ACHN (cell line): ENCODE results near the gene TLNRD1.
A peak's percentile ranks its signal among the peaks of the same experiment; 100 is the strongest.

Experiments
- DNase-seq: peaks from one replicate; pipeline ENCODE4 v3.0.0-alpha.2; 2015
- in situ Hi-C: cut with HindIII; loops from 2 replicates; pipeline ENCODE4 v1.10.0; 2017; ENCODE audit warnings: low sequenced_read_pairs, low pct_ligation_motif_present, low pct_unique_long_range_greater_than_20kb

The TLNRD1 gene

DNA sequence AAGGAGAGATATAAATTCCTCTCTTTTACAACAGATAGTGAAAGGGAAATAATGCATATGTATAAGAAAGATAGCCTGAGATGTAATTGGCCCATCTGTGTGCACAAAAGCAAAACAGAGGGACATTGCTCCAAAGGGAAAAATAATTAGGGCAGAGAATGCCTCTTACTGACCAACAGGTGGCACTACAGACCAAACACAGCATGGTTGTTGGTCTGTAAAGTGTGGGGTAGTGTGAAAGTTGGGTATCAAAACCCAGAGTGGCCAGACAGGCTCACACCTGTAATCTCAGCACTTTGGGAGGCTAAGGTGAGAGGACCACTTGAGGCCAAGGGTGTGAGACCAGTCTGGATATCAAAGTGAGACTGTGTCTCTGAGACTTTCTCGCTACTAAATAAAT, 4.5 kb upstream of the TLNRD1 start:
- in situ Hi-C loops = no loop called here
- no peak for DNase-seq

DNA sequence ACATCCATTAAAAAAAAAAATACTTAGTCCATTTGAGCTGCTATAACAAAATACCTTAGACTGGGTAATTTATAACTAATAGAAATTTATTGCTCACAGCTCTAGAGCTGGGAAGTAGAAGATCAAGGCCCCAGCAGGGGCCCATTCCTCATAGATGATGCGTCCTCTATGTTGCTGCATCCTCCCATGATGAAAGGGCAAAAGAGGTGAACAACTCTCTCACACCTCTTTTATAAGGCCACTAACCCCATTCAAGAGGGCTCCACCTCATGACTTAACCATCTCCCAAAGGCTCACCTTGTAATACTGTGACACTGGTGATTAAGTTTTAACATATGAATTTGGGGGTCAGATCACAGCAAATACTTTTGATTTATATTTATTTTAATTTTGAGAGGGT, 3.0 kb upstream of the TLNRD1 start:
- DNase-seq = no peak
- in situ Hi-C loops = no loop called here

DNA sequence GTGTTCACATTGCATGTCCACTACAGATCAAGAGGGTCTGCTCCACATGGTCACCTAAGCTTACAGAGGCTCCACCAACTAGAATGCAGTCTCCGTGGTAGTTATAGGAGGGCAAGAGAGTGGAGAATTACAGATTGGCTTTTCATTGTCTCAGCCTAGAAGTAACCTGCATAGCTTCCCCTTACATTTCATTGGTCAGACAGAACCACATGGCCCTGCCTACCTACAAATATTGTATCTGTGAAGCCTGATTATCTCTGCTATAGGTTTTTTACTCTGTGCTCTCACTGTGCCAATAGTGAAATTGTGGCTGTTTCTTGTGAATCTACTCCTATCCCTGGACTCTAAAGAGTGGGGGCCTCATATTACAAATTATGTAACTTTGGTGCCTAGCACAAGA, 2.5 kb upstream of the TLNRD1 start:
- DNase-seq = no peak
- in situ Hi-C loops = no loop called here

DNA sequence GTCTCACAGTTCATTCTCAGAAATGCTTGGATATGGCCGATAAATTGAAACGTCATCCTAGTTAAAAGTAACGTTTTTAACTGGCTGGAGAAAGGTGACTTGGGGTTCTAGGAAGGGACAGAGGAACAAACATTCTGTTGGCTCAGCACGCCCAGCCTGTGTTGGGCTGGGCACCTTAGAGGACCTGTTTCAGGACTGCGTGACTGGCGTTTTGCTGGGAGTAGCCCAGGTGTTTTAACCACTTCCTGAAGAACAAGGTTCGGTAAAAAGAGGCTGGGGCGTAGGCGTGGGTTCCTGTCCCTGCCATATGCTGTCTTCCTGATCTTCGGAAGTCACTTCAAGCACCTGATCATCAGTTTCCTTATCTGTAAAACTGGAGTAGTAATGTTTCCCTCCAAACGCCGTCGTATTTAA, 1.1 kb upstream of the TLNRD1 start:
- in situ Hi-C loops = no loop called here
- no peak for DNase-seq

DNA sequence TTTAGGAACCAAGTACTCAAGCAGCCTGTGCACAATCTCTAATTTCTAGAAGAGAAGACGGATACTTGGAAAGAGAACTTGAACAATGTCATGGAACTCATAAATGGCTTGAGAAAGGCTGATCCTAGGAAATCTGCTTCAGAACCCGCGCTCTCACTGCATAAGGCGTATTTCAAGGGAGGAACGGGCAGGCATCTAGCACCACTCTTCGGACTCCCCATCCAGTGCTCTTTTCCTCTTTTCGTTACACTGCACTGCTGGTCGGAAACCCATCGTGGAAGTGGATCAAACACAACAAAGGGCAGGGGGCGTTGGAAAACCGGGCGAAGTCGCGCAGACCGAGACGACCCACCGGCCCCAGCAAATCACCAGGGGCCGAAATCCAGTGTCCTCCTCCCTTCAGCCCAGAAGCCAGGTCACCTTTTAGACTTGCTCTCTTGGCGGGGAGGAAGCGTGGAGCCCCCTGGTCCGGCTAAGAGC, 539 bp upstream of the TLNRD1 start:
- in situ Hi-C loops = no loop called here
- DNase-seq = no peak

DNA sequence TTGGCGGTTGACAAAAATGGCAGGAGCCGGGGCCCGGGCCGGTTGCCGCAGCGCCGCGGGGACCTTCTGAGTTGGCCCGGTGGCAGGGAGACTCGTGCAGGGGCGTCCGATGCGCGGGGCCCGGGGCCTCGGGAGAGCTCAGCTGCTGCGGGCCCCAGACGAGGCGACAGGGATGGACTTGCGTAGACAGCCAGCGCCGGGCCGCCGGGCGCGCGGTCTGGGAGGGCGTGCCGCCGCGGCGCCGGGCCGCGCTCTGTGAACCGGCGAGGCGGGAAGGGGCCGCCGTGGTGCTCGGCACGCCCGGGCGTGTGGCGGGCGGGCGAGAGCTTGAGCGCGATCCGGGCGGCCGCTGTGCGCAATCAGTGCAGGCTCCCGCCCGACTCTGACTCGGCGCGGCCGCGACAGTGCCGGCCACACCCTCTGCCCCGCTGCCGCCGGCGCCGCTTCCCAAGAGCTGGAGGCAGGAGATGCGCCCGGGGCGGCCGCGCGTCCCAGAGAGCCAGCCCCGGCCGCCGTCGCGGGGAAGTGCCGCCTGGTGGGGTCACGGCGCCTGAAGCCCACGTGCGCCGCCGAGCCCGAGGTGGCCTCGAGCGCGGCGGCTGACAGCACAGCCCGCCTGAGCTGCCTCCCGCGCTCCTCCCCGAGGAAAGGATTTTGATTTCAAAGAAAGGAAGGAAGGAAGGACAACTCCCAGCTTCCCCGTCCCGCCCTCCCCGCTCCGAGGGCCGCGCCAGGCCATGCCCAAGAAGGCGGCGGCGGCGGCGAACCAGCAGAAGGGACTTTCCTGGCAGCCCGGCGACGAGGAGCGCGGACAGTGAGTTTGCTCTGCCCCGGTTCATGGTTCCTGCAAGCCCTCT, 657 bp downstream of the TLNRD1 start:
- peak; percentile 39 for DNase-seq
- in situ Hi-C loops = no loop called here

DNA sequence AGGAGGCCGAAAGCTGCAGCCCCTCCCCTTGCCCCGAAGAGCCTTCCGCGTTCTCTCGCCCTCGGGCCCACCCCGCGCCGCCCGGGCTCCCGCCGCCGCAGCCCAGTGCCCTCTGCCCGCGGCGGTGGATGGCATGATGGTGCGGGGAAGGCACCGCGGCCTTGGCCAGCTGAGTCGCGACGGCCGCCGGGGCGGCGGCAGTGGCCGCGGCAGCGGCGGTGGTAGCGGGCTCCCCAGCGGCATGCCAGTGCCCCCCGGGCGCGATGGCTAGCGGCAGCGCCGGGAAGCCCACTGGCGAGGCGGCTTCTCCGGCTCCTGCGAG, 1.2 kb downstream of the TLNRD1 start:
- in situ Hi-C loops = no loop called here

DNA sequence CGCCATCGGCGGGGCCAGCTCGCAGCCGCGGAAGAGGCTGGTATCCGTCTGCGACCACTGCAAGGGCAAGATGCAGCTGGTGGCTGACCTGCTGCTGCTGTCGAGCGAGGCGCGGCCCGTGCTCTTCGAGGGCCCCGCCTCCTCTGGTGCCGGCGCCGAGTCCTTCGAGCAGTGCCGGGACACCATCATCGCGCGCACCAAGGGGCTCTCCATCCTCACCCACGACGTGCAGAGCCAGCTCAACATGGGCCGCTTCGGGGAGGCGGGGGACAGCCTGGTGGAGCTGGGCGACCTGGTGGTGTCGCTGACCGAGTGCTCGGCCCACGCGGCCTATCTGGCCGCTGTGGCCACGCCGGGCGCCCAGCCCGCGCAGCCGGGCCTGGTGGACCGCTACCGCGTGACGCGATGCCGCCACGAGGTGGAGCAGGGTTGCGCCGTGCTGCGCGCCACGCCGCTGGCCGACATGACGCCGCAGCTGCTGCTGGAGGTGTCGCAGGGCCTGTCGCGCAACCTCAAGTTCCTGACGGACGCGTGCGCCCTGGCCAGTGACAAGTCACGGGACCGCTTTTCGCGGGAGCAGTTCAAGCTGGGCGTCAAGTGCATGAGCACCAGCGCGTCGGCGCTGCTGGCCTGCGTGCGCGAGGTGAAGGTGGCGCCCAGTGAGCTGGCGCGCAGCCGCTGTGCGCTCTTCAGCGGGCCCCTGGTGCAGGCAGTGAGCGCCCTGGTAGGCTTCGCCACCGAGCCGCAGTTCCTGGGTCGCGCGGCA, 1.8 kb downstream of the TLNRD1 start:
- in situ Hi-C loops = no loop called here
- DNase-seq = no peak

More for the DNA sequence above, 1.2 kb downstream of the TLNRD1 start:
- DNase-seq = no peak

DNA sequence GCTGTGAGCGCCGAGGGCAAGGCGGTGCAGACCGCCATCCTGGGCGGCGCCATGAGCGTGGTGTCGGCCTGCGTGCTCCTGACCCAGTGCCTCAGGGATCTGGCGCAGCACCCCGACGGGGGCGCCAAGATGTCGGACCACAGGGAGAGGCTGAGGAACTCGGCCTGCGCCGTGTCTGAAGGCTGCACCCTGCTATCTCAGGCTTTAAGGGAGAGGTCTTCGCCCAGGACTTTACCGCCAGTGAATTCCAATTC, 2.3 kb downstream of the TLNRD1 start:
- DNase-seq = no peak
- in situ Hi-C loops = no loop called here

DNA sequence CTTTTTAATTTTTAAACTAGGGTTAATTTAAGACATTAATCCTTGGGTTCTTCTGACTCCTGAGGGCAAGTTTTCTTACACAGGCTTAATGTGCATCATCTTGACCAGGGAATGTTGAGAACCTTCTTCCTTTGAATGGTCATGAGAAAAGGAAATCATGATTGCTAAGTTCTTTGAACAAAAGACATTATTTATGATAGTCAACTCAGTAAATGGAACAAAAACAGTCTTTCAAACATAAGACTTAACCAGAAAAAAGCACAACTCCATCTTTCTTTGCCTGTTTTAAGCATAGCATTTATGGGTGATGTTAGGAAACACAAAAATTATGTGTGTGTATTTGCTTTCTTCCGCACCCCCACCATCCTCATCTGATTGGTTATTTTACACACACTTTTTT, 5.4 kb downstream of the TLNRD1 start:
- in situ Hi-C loops = no loop called here
- DNase-seq = no peak

DNA sequence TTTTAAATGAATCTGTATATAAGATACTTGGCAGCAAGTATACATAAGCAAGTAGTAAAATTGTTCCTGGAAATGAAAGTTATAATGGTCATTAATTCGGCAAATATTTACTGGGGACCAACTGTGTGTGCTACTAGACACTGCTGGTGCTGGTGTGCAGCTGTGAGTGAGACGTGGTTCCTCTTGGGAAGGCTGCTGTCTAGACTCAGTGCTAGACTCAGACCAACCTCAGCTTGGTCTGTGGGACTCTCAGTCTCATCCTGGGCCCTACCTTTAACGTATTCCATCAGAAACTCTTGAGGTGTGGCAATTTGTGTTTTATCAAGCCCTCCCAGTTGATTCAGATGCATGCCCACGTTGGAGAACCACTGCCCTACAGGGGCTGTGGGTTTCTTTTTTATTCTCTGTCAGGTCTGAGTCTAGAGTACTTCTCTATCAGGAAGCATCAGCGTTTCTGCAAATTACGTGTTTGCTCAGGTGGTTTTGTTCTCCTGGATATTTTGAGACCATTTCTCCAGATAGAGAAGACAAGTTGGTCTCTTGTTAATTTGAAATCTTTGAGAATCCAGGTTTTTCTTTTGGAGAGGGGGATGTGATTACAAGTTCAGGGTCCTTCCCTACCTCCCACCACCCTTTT, 6.8 kb downstream of the TLNRD1 start:
- in situ Hi-C loops = no loop called here
- no peak for DNase-seq

DNA sequence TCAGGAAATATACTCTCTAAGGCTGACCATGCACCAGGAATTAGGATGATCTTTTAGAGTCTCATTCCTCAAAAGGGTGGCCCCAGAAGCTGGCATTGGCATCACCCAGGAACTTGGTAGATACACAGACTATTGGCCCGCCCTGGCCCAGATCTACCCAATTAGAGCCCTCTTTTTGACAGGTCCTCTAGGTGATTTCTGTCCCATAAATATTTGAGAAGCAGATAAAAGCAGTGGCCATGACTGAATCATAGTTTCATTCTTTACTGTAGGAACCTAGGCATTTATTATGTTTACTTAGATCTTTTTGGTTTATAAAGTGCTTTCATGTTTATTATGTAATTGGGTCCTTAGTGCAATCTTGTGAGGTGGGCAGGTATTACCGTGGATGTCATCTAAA, 7.6 kb downstream of the TLNRD1 start:
- in situ Hi-C loops = no loop called here
- no peak for DNase-seq

DNA sequence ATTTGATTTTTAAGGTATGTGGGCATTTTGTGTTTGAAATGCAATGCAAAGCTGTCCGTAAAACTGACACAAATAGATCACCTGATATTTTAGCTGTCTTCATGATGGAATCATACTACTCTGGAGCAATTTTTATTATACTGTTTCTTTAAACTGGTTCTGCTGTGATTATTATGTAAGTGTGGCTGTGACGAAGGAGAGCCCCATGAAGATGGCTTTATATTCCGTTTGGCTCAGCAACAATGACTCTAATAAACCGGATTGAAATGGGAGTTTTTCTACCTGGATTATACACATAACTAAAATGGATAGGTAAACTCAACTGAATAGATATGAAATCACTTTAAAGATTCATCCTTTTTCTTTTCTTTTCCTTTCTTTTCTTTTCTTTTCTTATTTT, 9.4 kb downstream of the TLNRD1 start:
- no peak for DNase-seq

DNA sequence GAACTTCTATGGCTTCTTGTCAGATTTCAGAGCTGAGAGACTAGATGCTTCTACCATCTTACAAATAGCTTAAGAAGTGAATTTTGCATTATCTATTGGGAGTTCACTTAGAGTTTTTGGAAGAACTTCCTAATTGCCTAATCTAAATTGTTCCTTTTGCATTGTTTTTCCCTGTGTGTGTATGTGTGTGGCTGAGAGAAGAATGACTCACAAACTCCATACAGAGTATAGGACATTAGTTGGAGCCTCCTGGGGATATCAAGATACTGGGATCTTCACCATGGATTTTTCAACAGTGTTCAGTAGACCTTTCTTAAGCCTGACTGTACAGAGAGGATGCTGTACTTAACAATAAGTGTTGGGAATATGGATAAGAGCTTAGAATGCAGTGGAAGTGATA, 10.9 kb downstream of the TLNRD1 start:
- no peak for DNase-seq
- in situ Hi-C loops = no loop called here

More for the DNA sequence above, 9.4 kb downstream of the TLNRD1 start:
- in situ Hi-C loops = no loop called here

DNA sequence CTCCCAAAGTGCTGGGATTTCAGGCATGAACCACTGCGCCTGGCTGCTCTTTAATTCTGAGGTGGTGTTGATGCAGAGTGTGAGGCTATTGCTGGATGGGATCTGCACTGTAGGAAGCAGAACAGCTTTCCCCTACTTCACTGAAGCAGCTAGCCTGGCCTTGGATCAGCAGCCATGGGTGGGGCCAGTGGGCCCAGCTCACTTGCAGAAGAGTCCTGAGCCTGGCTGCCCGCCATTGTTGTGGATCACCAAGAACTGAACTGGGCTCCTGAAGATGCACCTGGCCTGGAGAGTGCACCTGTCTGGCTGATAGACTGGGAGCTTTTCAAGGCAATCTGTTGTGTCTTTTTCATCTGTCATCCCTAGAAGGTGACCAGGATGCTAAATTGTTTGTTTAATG, 11.9 kb downstream of the TLNRD1 start:
- in situ Hi-C loops = no loop called here
- DNase-seq = no peak

DNA sequence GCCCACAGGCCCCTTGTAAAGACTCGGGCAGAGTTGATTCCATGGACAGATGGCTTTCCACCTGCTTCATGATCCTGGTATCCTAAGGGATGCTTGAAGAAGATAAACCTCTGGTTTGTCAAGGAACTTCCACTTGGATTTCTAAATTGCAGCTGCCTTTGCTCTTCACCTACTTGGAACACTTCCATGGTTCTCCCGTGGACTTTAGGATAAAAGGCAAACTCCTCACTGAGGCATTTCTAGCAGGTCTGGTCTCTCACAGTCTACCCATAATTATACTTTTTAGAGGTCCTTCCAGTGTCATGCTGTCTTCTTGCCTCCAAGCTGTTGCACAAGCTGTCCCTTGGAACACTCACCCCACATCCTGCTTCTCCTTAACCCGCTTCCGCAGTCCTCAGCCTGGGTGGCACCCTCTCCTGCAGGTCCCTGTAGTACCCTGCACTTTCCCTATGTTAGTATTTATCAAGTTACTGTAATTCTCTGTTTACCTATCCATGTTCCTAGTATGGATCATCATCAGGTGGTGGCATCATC, 12.7 kb downstream of the TLNRD1 start:
- no peak for DNase-seq
- in situ Hi-C loops = no loop called here

DNA sequence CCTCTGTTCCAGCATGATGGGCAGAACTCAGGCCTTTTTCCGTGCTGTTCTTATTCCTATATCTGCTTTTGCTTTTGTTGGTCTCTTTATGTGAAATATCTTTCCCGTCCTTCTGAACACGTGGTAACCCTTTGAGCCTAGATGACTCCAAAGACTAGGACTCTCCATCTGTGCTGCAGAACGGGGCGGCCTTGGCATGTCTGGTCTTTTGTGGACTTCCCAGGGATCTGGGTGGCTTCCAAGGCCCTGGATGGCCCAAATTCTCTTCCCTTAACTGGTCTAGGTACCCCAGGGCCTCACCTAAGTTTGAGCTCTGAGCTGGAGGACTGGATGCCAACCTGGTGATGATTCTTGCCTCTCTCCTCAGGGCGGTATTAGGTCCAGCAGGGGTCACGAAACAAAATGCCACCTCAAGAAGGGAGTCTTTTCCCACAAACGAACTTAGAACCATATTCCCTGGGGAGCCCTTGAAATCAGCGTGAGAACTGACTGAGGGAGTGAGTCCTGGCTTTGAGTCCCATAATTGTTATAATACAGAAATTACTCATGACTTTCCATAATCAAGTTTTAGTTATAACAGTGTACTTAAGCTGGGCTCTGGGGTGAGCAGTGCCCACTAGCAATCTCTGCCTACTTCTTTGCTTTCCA, 13.8 kb downstream of the TLNRD1 start:
- no peak for DNase-seq
- in situ Hi-C loops = no loop called here

DNA sequence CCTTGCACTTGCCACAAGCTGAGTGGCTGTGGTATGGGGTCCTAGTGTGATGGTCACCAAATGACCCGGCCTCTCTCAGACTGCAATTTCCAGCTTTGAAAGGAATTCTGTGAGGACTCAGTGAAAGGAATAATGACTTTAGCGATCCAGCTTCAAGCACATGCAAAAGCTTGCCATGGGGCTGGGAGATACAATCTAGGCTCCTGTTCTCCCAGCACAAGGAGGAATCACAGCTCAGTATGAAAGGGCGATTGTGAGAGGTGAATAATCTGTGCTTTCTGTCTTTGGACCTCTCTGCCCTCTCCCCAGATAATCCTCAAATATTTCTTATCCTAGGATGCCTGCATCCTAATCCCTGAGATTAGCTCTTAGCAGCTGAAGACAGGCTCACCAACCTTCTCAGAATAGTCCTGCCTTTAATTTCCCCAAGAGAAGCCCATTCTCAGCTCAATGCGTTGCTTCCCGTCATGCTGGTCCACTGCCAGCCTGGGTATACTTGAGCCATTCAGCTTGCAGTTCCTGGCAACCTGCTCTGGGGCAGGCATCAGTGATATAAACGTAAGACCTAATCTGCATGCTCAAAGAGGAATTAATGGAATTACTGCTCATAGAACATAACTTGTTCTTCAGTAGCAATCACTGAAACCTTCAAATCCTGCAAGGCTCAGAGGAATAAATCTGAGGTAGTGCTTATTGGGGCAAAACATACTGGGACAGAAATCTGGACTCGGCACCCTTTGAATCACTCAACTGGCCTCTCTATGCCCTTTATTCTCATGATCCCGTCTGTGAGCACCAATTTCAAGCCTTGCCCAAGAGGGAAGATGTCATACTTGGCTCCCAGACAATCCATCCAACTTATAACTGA, 15.1 kb downstream of the TLNRD1 start:
- in situ Hi-C loops = no loop called here
- no peak for DNase-seq
